NT2/D1 (cell line): ENCODE data around the gene MAP3K8.

ENCODE experiments used
- DNase-seq: peaks from one replicate; pipeline ENCODE4 v3.0.0-alpha.2; 2011; ENCODE audit warnings: low read depth, low spot score
- H3K27me3 ChIP-seq: 2 replicates; pipeline ENCODE4 v1.6.0; 2011; ENCODE audit warnings: mild to moderate bottlenecking; ENCODE audit not compliant: insufficient read length, insufficient read depth
- H3K36me3 ChIP-seq: 2 replicates; pipeline ENCODE4 v1.6.1; 2011; ENCODE audit warnings: mild to moderate bottlenecking, low read length, mixed read lengths; ENCODE audit not compliant: insufficient read depth, insufficient read length
- H3K4me1 ChIP-seq: 2 replicates; pipeline ENCODE4 v1.5.1; 2011; ENCODE audit not compliant: insufficient read depth, insufficient read length
- H3K4me3 ChIP-seq: 2 replicates; pipeline ENCODE4 v1.5.1; 2011; ENCODE audit warnings: low read depth; ENCODE audit not compliant: insufficient read length
- H3K9ac ChIP-seq: 2 replicates; pipeline ENCODE4 v1.6.0; 2011; ENCODE audit warnings: low read depth; ENCODE audit not compliant: insufficient read length
- H3K9me3 ChIP-seq: 2 replicates; pipeline ENCODE4 v1.5.1; 2011; ENCODE audit warnings: mild to moderate bottlenecking, low read length; ENCODE audit not compliant: insufficient read depth
- SUZ12 ChIP-seq: IDR thresholded peaks from 2 replicates; pipeline ENCODE4 v1.6.1; 2011; ENCODE audit not compliant: insufficient read length, insufficient read depth; ENCODE audit errors: extremely low read depth
- YY1 ChIP-seq: IDR thresholded peaks from 2 replicates; pipeline ENCODE4 v1.6.1; 2011; ENCODE audit not compliant: insufficient read length, insufficient read depth
- ZNF274 ChIP-seq: IDR thresholded peaks from 2 replicates; pipeline ENCODE4 v1.6.1; 2011; ENCODE audit warnings: mild to moderate bottlenecking, low read depth, low read length

MAP3K8 gene

GRCh38 chr10:30481603-30482002, 47.6 kb downstream of the MAP3K8 start:
- TF ChIP-seq YY1 (no peak), SUZ12 (no peak), ZNF274 (no peak)
- Histone ChIP-seq H3K9ac (no peak overlapping the region), H3K36me3 (no peaks in the 10 kb centered on the region), H3K4me3 (no peak overlapping the region), H3K4me1 (no peaks in the 10 kb centered on the region), H3K9me3 (peaks cover 19% of the 10 kb centered on the region), H3K27me3 (no peaks in the 10 kb centered on the region)
- DNase-seq, result no peak

GRCh38 chr10:30488316-30488715, 54.3 kb downstream of the MAP3K8 start:
- Histone ChIP-seq H3K36me3 (no peaks in the 10 kb centered on the region), H3K4me1 (no peaks in the 10 kb centered on the region), H3K9me3 (peaks cover 6% of the 10 kb centered on the region), H3K27me3 (no peaks in the 10 kb centered on the region), H3K4me3 (no peak overlapping the region), H3K9ac (no peak overlapping the region)
- no peak for TF ChIP-seq SUZ12
- TF ChIP-seq ZNF274, result no peak
- TF ChIP-seq YY1, result no peak
- DNase-seq, result no peak

GRCh38 chr10:30489346-30489745, 55.4 kb downstream of the MAP3K8 start:
- Histone ChIP-seq H3K9ac (no peak overlapping the region), H3K9me3 (no peaks in the 10 kb centered on the region), H3K36me3 (no peaks in the 10 kb centered on the region), H3K4me1 (no peaks in the 10 kb centered on the region), H3K4me3 (no peak overlapping the region), H3K27me3 (no peaks in the 10 kb centered on the region)
- TF ChIP-seq YY1 (no peak), SUZ12 (no peak), ZNF274 (no peak)
- no peak for DNase-seq

- Histone ChIP-seq H3K27me3 (no peaks in the 10 kb centered on the region), H3K9me3 (no peaks in the 10 kb centered on the region), H3K36me3 (no peaks in the 10 kb centered on the region), H3K9ac (no peak overlapping the region), H3K4me1 (no peaks in the 10 kb centered on the region), H3K4me3 (no peak overlapping the region)
- no peak for TF ChIP-seq YY1
- TF ChIP-seq SUZ12, result no peak
- no peak for TF ChIP-seq ZNF274
- no peak for DNase-seq
Observed at GRCh38 chr10:30490289-30491000, 56.5 kb downstream of the MAP3K8 start.

GRCh38 chr10:30491204-30491915, 57.4 kb downstream of the MAP3K8 start:
- no peaks in the 10 kb centered on the region for H3K4me1 ChIP-seq
- DNase-seq, result no peak
- TF ChIP-seq YY1 (no peak), ZNF274 (no peak), SUZ12 (no peak)
- H3K36me3 ChIP-seq, result no peaks in the 10 kb centered on the region
- no peaks in the 10 kb centered on the region for H3K9me3 ChIP-seq
- no peaks in the 10 kb centered on the region for H3K27me3 ChIP-seq
- H3K9ac ChIP-seq, result no peak overlapping the region
- no peak overlapping the region for H3K4me3 ChIP-seq

- H3K9ac ChIP-seq, result no peak overlapping the region
Observed at GRCh38 chr10:30491916-30492515, 58.0 kb downstream of the MAP3K8 start.

GRCh38 chr10:30493609-30494530, 59.9 kb downstream of the MAP3K8 start:
- no peak overlapping the region for H3K4me3 ChIP-seq
- H3K9me3 ChIP-seq, result no peaks in the 10 kb centered on the region
- H3K27me3 ChIP-seq, result no peaks in the 10 kb centered on the region
- H3K36me3 ChIP-seq, result no peaks in the 10 kb centered on the region
- TF ChIP-seq SUZ12 (no peak), ZNF274 (no peak), YY1 (no peak)
- no peak for DNase-seq
- no peaks in the 10 kb centered on the region for H3K4me1 ChIP-seq
- no peak overlapping the region for H3K9ac ChIP-seq

More at GRCh38 chr10:30491916-30492515, 58.0 kb downstream of the MAP3K8 start:
- TF ChIP-seq SUZ12 (no peak), ZNF274 (no peak), YY1 (no peak)
- Histone ChIP-seq H3K4me1 (no peaks in the 10 kb centered on the region), H3K27me3 (no peaks in the 10 kb centered on the region), H3K4me3 (no peak overlapping the region), H3K36me3 (no peaks in the 10 kb centered on the region), H3K9me3 (no peaks in the 10 kb centered on the region)
- no peak for DNase-seq
